A673 (cell line): ENCODE measurements around the gene PARVB. TPM values are rescaled to one million over a fixed set of nuclear protein-coding genes. Genes with fewer than 3 reads are reported as not detected.

Experiments used
- BruUV-seq: library from RNA; stranded (reverse); fragments of 400-500 nt; replicated peaks from 2 replicates; lab custom pipeline; 2021; lab: Mats Ljungman, UMichigan
- CTCF ChIA-PET: fragments of 300-600 bp; sonication (Branson Sonifier 250); formaldehyde crosslinking; loops from one replicate; lab custom pipeline; 2022; ENCODE audit warnings: antibody characterized with exemption; lab: Charles Lee
- POLR2A ChIA-PET: fragments of 300-600 bp; sonication (Branson Sonifier 250); formaldehyde crosslinking; loops from one replicate; lab custom pipeline; 2022; ENCODE audit warnings: antibody characterized with exemption; ENCODE audit not compliant: low non-redundant PET; lab: Charles Lee
- DNase-seq: peaks from one replicate; pipeline ENCODE4 v3.0.0-alpha.2; 2015; ENCODE audit warnings: low spot score
- H3K27ac ChIP-seq: fragments of 200-600 bp; sonication (generic); 2 replicates; pipeline ENCODE4 v1.5.1; 2016; ENCODE audit warnings: mixed run types, low read depth, mild to moderate bottlenecking, mixed read lengths, antibody characterized with exemption, low read length; ENCODE audit not compliant: poor library complexity, severe bottlenecking
- H3K27me3 ChIP-seq: fragments of 200-600 bp; sonication (generic); replicated peaks from 2 replicates; pipeline ENCODE4 v1.6.1; 2017; ENCODE audit warnings: mixed run types, low read depth, mild to moderate bottlenecking, mixed read lengths, antibody characterized with exemption, low read length; ENCODE audit not compliant: insufficient read depth, poor library complexity
- H3K36me3 ChIP-seq: fragments of 200-600 bp; sonication (generic); 2 replicates; pipeline ENCODE4 v1.6.1; 2016; ENCODE audit warnings: mixed run types, mild to moderate bottlenecking, mixed read lengths, antibody characterized with exemption, low read length; ENCODE audit not compliant: insufficient read depth, poor library complexity, severe bottlenecking
- H3K4me1 ChIP-seq: fragments of 200-600 bp; sonication (generic); 2 replicates; pipeline ENCODE4 v1.6.1; 2017; ENCODE audit warnings: mixed run types, mild to moderate bottlenecking, mixed read lengths, antibody characterized with exemption, low read length; ENCODE audit not compliant: insufficient read depth, poor library complexity, severe bottlenecking
- H3K4me3 ChIP-seq: fragments of 200-600 bp; sonication (generic); 2 replicates; pipeline ENCODE4 v1.5.1; 2016; ENCODE audit warnings: low read depth, mixed run types, mild to moderate bottlenecking, mixed read lengths, low read length; ENCODE audit not compliant: poor library complexity, severe bottlenecking
- H3K9me3 ChIP-seq: fragments of 200-600 bp; sonication (generic); 2 replicates; pipeline ENCODE4 v1.6.1; 2016; ENCODE audit warnings: mixed run types, low read depth, mild to moderate bottlenecking, mixed read lengths, antibody characterized with exemption, low read length; ENCODE audit not compliant: poor library complexity, severe bottlenecking
- EZH2 ChIP-seq: fragments of 200-600 bp; sonication (generic); IDR thresholded peaks from 2 replicates; pipeline ENCODE4 v1.6.1; 2017; ENCODE audit warnings: borderline replicate concordance, low read depth, mild to moderate bottlenecking, mixed read lengths, antibody characterized with exemption, low read length; ENCODE audit not compliant: poor library complexity, severe bottlenecking
- intact Hi-C: fragments of 100-400 bp; cut with micrococcal nuclease; formaldehyde crosslinking; loops from one replicate; pipeline ENCODE4 v1.10.0; 2022; ENCODE audit not compliant: unreplicated experiment
- total RNA-seq: library from RNA; stranded (reverse); gene quantifications from 2 replicates; pipeline ENCODE4 v1.2.3, GENCODE V29; 2021
- TF ChIP-seq, protein P1 (sequence below): fragments of 300-800, 200-600 bp; sonication (generic); conservative IDR thresholded peaks from 2 replicates; pipeline ENCODE4 v1.5.1; 2017; ENCODE audit warnings: low read depth, mild to moderate bottlenecking, antibody characterized with exemption, low read length, moderate library complexity, mixed read lengths

Gene PARVB
- total RNA-seq, 1 experiment from 2014 or later, result 18.3 TPM

DNA sequence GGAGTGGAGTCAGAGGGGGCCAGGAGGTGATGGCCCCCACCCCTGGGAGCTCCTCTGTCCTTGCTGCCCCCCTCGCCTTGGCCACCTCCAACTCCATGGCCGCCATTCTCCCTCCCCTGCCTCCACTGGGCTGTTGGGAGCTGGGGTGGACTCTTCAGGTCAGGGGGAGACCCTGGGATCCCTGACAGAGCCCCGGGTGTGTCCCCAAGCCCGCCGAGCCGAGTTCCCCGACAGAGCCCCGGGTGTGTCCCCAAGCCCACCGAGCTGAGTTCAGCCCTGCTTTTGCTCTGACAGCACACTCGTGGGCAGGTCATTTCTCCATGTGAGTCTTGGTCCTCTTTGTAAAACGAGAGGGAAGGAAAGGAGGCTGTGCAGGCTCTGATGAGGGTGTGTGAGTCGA lies 143.4 kb downstream of the PARVB start:
- POLR2A ChIA-PET, result no interaction called here

GRCh38 chr22:44168206-44168605 lies 144.1 kb downstream of the PARVB start:
- no peak for TF ChIP-seq EZH2
- TF ChIP-seq, protein P1, sequence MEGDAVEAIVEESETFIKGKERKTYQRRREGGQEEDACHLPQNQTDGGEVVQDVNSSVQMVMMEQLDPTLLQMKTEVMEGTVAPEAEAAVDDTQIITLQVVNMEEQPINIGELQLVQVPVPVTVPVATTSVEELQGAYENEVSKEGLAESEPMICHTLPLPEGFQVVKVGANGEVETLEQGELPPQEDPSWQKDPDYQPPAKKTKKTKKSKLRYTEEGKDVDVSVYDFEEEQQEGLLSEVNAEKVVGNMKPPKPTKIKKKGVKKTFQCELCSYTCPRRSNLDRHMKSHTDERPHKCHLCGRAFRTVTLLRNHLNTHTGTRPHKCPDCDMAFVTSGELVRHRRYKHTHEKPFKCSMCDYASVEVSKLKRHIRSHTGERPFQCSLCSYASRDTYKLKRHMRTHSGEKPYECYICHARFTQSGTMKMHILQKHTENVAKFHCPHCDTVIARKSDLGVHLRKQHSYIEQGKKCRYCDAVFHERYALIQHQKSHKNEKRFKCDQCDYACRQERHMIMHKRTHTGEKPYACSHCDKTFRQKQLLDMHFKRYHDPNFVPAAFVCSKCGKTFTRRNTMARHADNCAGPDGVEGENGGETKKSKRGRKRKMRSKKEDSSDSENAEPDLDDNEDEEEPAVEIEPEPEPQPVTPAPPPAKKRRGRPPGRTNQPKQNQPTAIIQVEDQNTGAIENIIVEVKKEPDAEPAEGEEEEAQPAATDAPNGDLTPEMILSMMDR, result no peak
- intact Hi-C loops, result no loop called here
- peaks cover 20% of the 10 kb centered on the region for H3K4me1 ChIP-seq
- no TSS peak for BruUV-seq
- ChIA-PET CTCF (no interaction called here), POLR2A (no interaction called here)
- DNase-seq, result no peak
- H3K36me3 ChIP-seq, result no peaks in the 10 kb centered on the region
- no peaks in the 10 kb centered on the region for H3K27me3 ChIP-seq
- H3K9me3 ChIP-seq, result no peaks in the 10 kb centered on the region
- no peak overlapping the region for H3K4me3 ChIP-seq
- H3K27ac ChIP-seq, result no peak overlapping the region

More for the DNA sequence above, 143.4 kb downstream of the PARVB start:
- TF ChIP-seq, protein P1, result no peak
- TF ChIP-seq EZH2, result no peak
- Histone ChIP-seq H3K27me3 (no peaks in the 10 kb centered on the region), H3K9me3 (no peaks in the 10 kb centered on the region), H3K27ac (peak overlapping the region; percentile 4), H3K4me1 (peaks cover 13% of the 10 kb centered on the region), H3K36me3 (no peaks in the 10 kb centered on the region), H3K4me3 (no peak overlapping the region)
- CTCF ChIA-PET, result no interaction called here
- BruUV-seq, result no TSS peak
- intact Hi-C loops, result no loop called here
- DNase-seq, result no peak

GRCh38 chr22:44170470-44170869 lies 146.4 kb downstream of the PARVB start:
- no peaks in the 10 kb centered on the region for H3K9me3 ChIP-seq
- TF ChIP-seq, protein P1, result no peak
- TF ChIP-seq EZH2, result no peak
- BruUV-seq, result no TSS peak
- H3K36me3 ChIP-seq, result no peaks in the 10 kb centered on the region
- peaks cover 22% of the 10 kb centered on the region for H3K4me1 ChIP-seq
- no peak overlapping the region for H3K4me3 ChIP-seq
- ChIA-PET POLR2A (no interaction called here), CTCF (no interaction called here)
- intact Hi-C loops, result no loop called here
- H3K27ac ChIP-seq, result no peak overlapping the region
- DNase-seq, result no peak
- no peaks in the 10 kb centered on the region for H3K27me3 ChIP-seq
